A673 (cell line): ENCODE results near the gene SRXN1.

Experiments used
- EZH2 ChIP-seq: fragments of 200-600 bp; sonication (generic); IDR thresholded peaks from 2 replicates; pipeline ENCODE4 v1.6.1; 2017; ENCODE audit warnings: borderline replicate concordance, low read depth, mild to moderate bottlenecking, mixed read lengths, antibody characterized with exemption, low read length; ENCODE audit not compliant: poor library complexity, severe bottlenecking
- TF ChIP-seq, protein P1 (sequence below): fragments of 300-800, 200-600 bp; sonication (generic); conservative IDR thresholded peaks from 2 replicates; pipeline ENCODE4 v1.5.1; 2017; ENCODE audit warnings: low read depth, mild to moderate bottlenecking, antibody characterized with exemption, low read length, moderate library complexity, mixed read lengths

DNA sequence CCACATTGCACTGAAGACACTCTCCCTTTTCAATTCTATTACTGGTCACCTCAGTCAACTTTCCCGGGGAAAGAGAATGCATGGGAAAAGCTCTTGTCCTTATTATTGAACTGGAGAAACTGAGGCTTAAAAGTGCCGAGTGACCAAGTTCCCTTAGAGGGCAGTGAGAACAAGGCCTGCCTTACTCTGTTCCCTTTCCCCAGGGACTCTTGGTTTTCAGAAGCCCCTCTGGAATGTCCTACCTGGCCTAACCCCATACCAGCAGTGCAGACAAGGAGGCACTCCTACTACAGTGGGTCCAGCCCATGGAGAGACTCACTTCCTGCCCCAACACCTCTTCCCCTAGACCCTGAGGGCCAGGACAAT is 6.1 kb downstream of the SRXN1 start:
- no peak for TF ChIP-seq EZH2
- TF ChIP-seq, protein P1, sequence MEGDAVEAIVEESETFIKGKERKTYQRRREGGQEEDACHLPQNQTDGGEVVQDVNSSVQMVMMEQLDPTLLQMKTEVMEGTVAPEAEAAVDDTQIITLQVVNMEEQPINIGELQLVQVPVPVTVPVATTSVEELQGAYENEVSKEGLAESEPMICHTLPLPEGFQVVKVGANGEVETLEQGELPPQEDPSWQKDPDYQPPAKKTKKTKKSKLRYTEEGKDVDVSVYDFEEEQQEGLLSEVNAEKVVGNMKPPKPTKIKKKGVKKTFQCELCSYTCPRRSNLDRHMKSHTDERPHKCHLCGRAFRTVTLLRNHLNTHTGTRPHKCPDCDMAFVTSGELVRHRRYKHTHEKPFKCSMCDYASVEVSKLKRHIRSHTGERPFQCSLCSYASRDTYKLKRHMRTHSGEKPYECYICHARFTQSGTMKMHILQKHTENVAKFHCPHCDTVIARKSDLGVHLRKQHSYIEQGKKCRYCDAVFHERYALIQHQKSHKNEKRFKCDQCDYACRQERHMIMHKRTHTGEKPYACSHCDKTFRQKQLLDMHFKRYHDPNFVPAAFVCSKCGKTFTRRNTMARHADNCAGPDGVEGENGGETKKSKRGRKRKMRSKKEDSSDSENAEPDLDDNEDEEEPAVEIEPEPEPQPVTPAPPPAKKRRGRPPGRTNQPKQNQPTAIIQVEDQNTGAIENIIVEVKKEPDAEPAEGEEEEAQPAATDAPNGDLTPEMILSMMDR = no peak
